ENCODE results near the gene COL13A1. TPM values are rescaled to one million over a fixed set of nuclear protein-coding genes. Genes with fewer than 3 reads are reported as not detected.

The COL13A1 gene
- total RNA-seq, 1 donor from 2014 or later, result 2.5 TPM

DNA sequence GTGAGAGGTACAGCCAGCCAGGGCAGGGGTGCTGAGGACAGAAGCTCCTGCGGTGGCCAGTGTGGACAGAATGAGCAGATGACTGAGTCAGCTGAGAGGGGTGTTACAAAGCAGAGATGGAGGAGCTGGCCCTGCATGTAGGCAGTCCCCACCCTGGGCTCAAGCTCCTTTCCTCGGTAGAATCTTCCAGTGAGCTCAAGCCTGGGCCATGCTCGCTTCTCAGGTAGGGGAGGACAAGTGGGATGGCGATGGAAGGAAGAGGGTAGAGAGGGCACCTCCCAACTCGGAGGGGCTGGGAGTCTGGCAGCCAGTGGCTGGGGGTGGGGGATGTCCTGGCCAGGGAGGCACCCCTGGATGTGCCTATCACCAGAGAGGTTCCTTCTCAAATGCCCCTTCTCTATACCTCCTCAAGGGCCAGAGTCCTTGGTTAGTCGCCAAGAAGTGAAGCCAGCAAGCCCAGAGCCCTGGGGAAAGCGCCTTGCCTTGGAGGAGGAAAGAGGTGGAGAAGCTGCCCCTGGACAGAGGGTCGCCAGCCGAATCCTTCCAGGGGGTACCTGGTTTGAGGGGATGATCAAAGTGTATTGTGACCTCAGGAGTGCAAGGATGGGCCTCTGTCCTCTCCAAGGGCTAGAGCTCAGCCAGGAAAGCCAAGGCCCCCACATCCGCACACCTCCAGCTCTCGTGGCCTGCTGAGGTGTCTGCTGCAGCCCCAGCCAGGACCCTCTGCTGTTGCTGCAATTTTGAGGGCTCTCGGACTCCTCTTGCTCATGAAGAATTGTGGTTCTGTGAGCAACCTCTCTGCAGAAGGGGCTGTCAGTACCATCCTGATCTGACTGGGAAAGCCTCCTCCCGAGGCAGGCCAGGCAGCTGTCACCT lies 162.4 kb downstream of the COL13A1 start:
- Histone ChIP-seq H3K4me3 (no peak overlapping the region), H3K27ac (replicated peaks) (no peak overlapping the region), H3K27me3 (ENCODE audit: low read depth) (peaks cover 32% of the 10 kb centered on the region), H3K4me1 (peaks cover 7% of the 10 kb centered on the region), H3K9me3 (replicated peaks) (no peaks in the 10 kb centered on the region), H3K36me3 (no peaks in the 10 kb centered on the region)
- TF ChIP-seq, protein P1, sequence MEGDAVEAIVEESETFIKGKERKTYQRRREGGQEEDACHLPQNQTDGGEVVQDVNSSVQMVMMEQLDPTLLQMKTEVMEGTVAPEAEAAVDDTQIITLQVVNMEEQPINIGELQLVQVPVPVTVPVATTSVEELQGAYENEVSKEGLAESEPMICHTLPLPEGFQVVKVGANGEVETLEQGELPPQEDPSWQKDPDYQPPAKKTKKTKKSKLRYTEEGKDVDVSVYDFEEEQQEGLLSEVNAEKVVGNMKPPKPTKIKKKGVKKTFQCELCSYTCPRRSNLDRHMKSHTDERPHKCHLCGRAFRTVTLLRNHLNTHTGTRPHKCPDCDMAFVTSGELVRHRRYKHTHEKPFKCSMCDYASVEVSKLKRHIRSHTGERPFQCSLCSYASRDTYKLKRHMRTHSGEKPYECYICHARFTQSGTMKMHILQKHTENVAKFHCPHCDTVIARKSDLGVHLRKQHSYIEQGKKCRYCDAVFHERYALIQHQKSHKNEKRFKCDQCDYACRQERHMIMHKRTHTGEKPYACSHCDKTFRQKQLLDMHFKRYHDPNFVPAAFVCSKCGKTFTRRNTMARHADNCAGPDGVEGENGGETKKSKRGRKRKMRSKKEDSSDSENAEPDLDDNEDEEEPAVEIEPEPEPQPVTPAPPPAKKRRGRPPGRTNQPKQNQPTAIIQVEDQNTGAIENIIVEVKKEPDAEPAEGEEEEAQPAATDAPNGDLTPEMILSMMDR (IDR thresholded peaks at IDR 0.05; ENCODE audit: borderline replicate concordance), result no peak
- no peak for DNase-seq
- intact Hi-C loops (cut with micrococcal nuclease), result no loop called here

DNA sequence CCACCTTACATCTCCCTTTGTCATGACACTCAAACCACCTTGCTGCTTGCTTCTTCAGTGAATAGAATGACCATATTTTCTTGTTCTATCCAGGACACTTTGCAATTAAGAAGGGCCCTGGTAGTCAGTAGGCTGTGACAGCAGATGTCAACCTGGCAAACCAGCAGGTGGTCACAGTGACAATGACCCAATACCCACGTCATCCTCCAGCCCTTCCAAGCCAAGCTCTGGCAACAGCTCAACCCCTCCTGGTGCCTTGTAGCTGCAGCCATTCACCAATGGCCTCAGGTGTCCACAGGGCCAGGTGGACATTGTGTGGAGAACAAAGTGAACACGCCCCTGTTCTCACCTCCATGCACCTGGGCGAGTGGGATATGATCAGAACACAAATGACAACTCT lies 163.4 kb downstream of the COL13A1 start:
- H3K4me1 ChIP-seq, result peaks cover 7% of the 10 kb centered on the region
- TF ChIP-seq, protein P1 (IDR thresholded peaks at IDR 0.05; ENCODE audit: borderline replicate concordance), result no peak
- no peaks in the 10 kb centered on the region for H3K9me3 ChIP-seq (replicated peaks)
- H3K36me3 ChIP-seq, result no peaks in the 10 kb centered on the region
- H3K27me3 ChIP-seq (ENCODE audit: low read depth), result peaks cover 35% of the 10 kb centered on the region
- H3K27ac ChIP-seq (replicated peaks), result no peak overlapping the region
- DNase-seq, result no peak
- H3K4me3 ChIP-seq, result no peak overlapping the region
- intact Hi-C loops (cut with micrococcal nuclease), result no loop called here

DNA sequence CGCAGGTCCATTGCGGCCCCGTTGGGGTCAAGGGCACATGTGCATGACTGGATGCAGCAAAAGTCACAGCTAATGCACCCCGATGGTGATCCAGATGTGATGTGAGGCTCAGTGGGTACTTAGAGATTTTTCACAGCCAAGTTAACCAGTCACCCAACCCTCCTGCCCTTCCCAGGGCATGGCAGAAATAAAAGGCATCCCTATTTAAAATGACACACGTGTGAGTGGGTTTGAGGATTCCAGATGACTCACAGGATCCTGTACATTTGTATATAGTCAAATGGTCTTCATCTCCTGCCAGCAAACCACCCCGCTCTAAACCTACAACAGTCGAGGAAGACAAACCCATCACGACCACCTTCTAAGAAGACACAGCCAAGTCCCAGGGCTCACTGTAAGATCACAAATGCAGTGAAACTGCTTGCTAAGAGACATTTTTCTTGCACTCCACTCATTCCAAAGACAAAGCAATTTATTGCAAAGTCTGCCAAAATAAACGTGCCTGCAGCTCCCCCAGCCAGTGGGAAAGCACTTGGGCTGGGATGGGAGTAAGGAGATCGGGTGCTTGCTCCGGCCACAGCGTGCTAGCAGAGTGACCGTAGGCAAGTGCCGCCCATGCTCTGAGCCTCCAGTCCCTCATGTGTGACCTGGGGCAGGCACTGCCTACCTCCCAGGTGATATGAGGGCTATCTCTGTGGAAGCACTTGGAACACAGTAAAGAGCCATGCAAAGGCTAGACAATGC lies 164.4 kb downstream of the COL13A1 start:
- peaks cover 5% of the 10 kb centered on the region for H3K4me1 ChIP-seq
- H3K27ac ChIP-seq (replicated peaks), result no peak overlapping the region
- H3K27me3 ChIP-seq (ENCODE audit: low read depth), result peaks cover 42% of the 10 kb centered on the region
- intact Hi-C loops (cut with micrococcal nuclease), result no loop called here
- TF ChIP-seq, protein P1 (IDR thresholded peaks at IDR 0.05; ENCODE audit: borderline replicate concordance), result no peak
- DNase-seq, result no peak
- no peaks in the 10 kb centered on the region for H3K9me3 ChIP-seq (replicated peaks)
- H3K36me3 ChIP-seq, result no peaks in the 10 kb centered on the region
- no peak overlapping the region for H3K4me3 ChIP-seq

DNA sequence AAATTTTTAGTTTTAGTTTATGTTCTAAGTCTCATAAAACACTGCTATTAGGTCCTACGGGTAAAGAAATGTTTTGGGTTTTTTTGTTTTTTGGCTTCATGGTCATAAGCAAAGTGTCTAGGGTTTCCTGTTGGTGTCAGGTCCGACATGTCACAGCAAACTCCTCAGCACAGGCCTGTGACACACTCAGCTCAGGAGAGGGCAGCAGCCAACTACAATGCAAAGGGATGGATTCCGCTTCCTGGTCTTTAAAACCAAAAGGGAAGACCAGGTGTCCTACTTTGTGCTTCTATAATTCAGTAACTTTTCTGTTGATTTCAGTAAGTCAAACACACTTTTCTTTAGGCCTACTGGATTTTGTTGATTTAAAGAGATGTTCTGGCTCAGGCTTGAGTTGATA lies 167.1 kb downstream of the COL13A1 start:
- intact Hi-C loops (cut with micrococcal nuclease), result no loop called here
- H3K36me3 ChIP-seq, result no peaks in the 10 kb centered on the region
- DNase-seq, result no peak
- H3K27ac ChIP-seq (replicated peaks), result no peak overlapping the region
- peaks cover 55% of the 10 kb centered on the region for H3K27me3 ChIP-seq (ENCODE audit: low read depth)
- TF ChIP-seq, protein P1 (IDR thresholded peaks at IDR 0.05; ENCODE audit: borderline replicate concordance), result no peak
- H3K4me1 ChIP-seq, result no peaks in the 10 kb centered on the region
- no peak overlapping the region for H3K4me3 ChIP-seq
- H3K9me3 ChIP-seq (replicated peaks), result no peaks in the 10 kb centered on the region

DNA sequence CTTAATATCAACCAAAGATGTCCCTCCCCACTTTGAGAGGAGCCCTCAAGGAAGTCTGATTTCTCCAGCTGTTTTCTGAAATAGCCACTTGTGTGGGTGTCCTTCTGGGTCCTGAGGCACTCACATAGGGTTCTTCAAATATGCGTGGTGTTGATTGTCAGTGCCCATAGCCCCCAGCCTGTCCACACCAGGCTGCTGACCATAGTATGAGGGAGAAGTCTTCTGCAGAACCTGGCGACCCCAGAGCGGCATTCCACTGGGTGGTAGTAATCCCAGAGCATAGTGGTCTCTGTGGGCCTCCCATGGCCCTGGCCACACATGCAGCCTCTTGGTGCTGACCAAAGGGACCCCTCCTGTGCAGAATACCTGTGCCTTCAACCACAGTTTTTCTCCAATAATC lies 168.3 kb downstream of the COL13A1 start:
- peaks cover 53% of the 10 kb centered on the region for H3K27me3 ChIP-seq (ENCODE audit: low read depth)
- no peaks in the 10 kb centered on the region for H3K9me3 ChIP-seq (replicated peaks)
- no peaks in the 10 kb centered on the region for H3K4me1 ChIP-seq
- TF ChIP-seq, protein P1 (IDR thresholded peaks at IDR 0.05; ENCODE audit: borderline replicate concordance), result no peak
- no peak overlapping the region for H3K4me3 ChIP-seq
- DNase-seq, result no peak
- no peak overlapping the region for H3K27ac ChIP-seq (replicated peaks)
- H3K36me3 ChIP-seq, result no peaks in the 10 kb centered on the region
- intact Hi-C loops (cut with micrococcal nuclease), result no loop called here
